Ovary (tissue), 3 donors: ENCODE results near the gene PRDX2.

Experiments used
- CTCF ChIP-seq, 3 donors: fragments of 450-650 bp in 2 of 3; fragments of 200-600 bp in 1 of 3; IDR thresholded peaks; one replicate each; pipeline versions ENCODE4 v1.5.1 to v1.8.0; 2016 to 2022; ENCODE audit warnings: antibody characterized with exemption in 3 of 3, mild to moderate bottlenecking in 1 of 3
- EP300 ChIP-seq: sonication (generic); formaldehyde crosslinking; IDR thresholded peaks from one replicate; pipeline ENCODE4 v1.6.1; 2017; ENCODE audit warnings: antibody characterized with exemption
- POLR2A ChIP-seq: fragments of 450-650 bp; IDR thresholded peaks from one replicate; pipeline ENCODE4 v1.6.1; 2017; ENCODE audit warnings: antibody characterized with exemption, mild to moderate bottlenecking, moderate library complexity
- donor health status: DM: no; HTN: no; CAD: no.

GRCh38 chr19:12838182-12838885 lies 36.7 kb upstream of the PRDX2 start, which contains the start of gene MAST1:
- TF ChIP-seq CTCF (IDR thresholded peaks at IDR 0.05) (no peak), EP300 (no peak), POLR2A (no peak)
